AG09309 (cell line): ENCODE results near the gene FOXP1.
A peak's percentile ranks its signal among the peaks of the same experiment; 100 is the strongest.

Experiments used
- DNase-seq: peaks from one replicate; pipeline ENCODE4 v3.0.0-alpha.2; 2010; ENCODE audit warnings: low read depth
- H3K4me3 ChIP-seq: 2 replicates; pipeline ENCODE4 v1.5.1; 2011; ENCODE audit warnings: mild to moderate bottlenecking, low read depth, low read length, moderate library complexity; ENCODE audit not compliant: control insufficient read depth
- TF ChIP-seq, protein P1 (sequence below): IDR thresholded peaks from 2 replicates; pipeline ENCODE4 v1.5.1; 2011; ENCODE audit warnings: mild to moderate bottlenecking, low read depth, low read length, inconsistent platforms; ENCODE audit not compliant: insufficient read depth, control insufficient read depth; ENCODE audit errors: missing control alignments

The FOXP1 gene

DNA sequence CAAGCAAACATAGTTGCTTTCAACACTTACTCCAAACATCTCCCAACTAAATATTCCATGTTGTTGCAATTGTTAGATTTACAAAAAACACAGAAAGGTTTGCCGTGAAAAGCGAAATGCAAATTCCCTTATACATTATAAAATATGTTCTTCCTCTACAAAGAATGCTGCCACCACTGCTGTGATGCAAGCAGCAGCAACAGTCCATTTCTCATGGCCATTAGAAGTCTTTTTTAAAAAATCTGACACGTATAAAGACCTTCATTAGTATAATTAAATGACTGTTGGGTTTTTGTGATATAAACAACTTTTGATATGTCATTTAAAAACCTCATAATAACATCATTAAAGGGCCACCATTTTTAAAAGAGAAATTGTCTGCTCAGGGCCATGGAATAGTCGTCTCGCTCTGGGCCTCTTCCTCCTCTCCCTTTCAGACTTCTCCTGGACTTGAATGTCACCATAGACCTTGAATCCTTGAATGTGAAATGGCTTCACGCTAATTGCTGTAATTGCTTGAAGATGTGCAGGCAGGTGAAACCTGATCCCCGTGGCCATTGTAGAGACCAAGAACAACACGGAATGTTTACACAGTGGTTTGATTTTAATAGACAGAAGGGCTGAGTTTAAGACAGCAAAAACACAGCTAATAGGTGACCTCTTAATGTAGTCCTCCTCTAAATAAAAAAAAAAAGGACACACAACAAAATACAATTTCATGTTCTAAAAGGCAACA lies 450.4 kb downstream of the FOXP1 start:
- TF ChIP-seq, protein P1, sequence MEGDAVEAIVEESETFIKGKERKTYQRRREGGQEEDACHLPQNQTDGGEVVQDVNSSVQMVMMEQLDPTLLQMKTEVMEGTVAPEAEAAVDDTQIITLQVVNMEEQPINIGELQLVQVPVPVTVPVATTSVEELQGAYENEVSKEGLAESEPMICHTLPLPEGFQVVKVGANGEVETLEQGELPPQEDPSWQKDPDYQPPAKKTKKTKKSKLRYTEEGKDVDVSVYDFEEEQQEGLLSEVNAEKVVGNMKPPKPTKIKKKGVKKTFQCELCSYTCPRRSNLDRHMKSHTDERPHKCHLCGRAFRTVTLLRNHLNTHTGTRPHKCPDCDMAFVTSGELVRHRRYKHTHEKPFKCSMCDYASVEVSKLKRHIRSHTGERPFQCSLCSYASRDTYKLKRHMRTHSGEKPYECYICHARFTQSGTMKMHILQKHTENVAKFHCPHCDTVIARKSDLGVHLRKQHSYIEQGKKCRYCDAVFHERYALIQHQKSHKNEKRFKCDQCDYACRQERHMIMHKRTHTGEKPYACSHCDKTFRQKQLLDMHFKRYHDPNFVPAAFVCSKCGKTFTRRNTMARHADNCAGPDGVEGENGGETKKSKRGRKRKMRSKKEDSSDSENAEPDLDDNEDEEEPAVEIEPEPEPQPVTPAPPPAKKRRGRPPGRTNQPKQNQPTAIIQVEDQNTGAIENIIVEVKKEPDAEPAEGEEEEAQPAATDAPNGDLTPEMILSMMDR, result no peak
- no peak overlapping the region for H3K4me3 ChIP-seq
- no peak for DNase-seq

GRCh38 chr3:71131375-71132314 lies 451.9 kb downstream of the FOXP1 start:
- no peak overlapping the region for H3K4me3 ChIP-seq
- DNase-seq, result no peak

DNA sequence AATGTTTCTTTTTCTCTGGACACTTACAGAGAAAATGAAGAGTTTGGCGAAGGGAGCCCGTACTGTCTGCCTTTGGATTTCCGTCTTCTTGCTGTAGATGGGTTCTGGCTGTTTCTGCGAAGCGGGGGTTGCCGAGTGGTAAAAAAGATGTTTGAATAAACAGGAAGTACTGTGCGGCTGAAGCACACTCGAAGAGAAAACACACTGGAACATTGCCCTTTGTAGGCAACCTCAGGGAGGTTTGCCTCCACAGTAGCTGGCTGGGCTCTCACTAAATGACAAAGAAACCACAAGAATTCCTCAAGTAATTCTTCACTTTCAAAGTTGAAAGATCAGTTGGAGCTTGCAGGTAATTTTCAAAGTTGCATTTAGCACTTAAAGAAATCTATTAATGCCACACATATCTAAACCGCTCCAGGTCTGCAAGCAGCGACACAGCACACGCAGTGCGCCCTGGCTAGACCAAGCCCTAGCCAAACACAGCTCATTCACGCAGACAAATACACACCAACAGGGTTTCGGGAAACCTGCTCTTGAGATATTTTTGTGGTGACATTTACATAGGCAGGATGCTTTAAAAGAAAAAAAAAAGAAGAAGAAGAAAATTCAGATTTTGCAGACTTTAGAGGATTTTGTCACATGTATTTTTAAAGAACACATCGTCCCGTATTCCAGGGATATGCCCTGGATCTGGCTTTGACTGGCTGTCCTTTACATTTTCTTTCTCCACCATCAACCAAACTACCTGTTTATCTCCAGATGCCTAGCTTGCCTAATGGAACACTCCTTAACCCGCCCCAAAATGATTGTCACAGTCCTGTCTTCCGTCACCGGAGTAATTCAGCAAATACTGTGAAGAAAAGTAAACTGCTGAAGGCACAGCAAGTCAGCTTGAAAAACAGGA lies 452.8 kb downstream of the FOXP1 start:
- peak; percentile 29 for DNase-seq
- peak overlapping the region; percentile 44 for H3K4me3 ChIP-seq
- TF ChIP-seq, protein P1, result no peak

More at GRCh38 chr3:71131375-71132314, 451.9 kb downstream of the FOXP1 start:
- TF ChIP-seq, protein P1, result no peak

- no peak for DNase-seq
- peak overlapping the region; percentile 44 for H3K4me3 ChIP-seq
- TF ChIP-seq, protein P1, result no peak
Measured at GRCh38 chr3:71129611-71130431, 453.7 kb downstream of the FOXP1 start.

- DNase-seq, result no peak
- TF ChIP-seq, protein P1, result no peak
- H3K4me3 ChIP-seq, result peak overlapping the region; percentile 44
Measured at GRCh38 chr3:71128961-71129360, 454.6 kb downstream of the FOXP1 start.
